ENCODE data around the gene PBX1.
"Not testable (repeated sequence)": the region's sequence is repeated elsewhere in the genome, so short reads cannot be mapped to it uniquely, and the experiment has no call there.

PBX1 gene

DNA sequence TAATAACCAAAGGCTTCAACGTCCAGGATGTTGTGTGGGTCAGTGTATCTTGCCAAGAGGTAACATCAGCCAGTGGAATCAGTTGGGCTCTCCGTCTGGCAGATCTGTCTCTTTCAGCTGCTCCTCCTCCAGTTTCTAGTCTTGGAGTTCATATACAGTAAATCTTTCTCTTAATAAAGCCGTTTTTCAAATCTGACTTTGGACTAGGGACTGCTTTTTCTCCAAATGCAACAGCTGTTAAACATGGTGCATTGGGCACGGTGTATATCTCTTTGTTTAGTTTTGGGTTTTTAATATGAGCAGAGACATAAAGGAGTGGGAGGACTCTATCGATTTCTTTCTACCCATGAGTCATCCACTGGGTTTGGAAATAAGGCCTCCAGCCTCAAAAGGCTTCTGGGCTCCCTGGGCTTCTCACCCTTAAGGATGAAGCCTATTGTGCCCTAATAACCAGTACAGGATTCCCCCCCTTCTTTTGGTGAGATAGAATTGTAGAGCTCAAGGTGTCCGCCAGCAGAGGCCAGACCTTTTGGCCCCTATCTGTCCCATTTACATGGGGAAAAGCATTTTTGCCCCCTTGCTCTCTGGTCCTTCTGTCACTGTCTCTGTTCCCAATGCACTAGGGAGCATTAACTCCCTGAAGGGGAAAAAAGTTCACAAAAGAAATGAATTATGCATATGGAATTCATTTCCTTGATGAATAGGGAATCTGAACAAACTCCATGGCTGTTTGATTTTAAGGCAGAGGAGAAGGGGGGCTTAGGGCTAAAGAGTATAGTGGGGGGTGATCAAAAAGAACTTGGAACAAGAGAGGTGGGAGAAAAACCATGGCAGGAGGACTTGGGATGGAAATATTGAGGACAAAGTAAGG, 86.0 kb downstream of the PBX1 start:
- DNase-seq = no peak

- no peak for DNase-seq
These were observed 86.9 kb downstream of the PBX1 start for GRCh38 chr1:164645921-164646320.

DNA sequence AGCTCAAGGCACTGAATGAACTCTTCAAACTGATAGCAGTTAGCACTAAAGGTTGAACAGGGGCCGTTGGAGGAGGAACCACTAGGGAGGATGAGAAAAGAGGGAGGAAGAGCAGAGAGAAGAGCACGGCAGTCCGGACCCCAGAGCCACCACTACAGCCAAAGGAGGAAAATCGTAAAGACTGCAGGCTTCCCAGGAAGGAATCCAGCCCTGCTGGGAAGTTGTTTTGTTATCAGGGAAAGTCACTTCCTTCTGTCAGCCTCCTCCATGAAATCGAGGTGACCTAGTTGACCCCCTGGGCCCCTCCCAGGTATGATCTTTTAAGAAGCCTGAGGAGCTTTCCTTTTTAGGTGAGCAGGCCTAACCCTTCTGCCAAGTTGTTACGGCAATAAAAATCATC, 88.2 kb downstream of the PBX1 start:
- no peak for DNase-seq

DNA sequence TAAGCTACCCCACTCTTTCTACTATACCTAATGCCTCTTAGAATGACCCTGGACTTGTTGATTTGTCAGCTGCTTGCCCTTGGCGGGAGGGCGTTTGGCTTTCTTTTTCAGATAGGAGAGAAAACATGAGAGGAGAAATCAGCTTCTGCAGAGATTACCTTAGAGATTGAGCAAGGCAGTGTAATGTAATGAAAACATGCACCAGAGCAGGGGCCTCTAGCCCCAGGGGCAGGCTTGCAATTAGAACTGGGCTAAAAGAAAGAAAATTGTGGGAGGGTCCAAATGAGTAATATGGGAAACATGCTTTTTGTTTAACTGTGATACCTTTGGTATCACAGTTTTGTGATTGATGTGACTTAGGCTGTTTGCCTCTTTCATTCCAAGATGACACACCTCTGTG, 89.7 kb downstream of the PBX1 start:
- no peak for DNase-seq

- no peak for DNase-seq
These were observed 90.2 kb downstream of the PBX1 start for GRCh38 chr1:164649146-164649545.

DNA sequence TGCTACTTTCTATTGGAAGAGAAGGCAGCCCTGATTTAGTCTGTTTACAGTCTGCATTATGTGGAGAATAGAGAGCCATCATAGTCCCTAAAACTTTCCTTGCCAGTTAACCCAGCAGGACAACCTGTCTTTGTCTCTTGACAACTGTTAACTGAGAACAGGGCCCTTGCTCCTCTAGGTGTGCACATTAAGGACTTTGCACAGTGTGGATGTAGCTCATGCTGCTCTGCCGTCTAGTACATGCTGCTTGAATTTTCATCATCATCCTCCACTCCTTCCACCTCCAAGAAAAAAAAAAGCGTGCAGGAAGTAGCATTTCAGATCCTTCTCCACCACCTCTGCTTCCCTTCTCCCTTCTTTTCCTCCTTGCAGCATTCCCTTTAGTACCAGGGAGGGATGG, 91.5 kb downstream of the PBX1 start:
- DNase-seq = no peak

- no peak for DNase-seq
These were observed 92.5 kb downstream of the PBX1 start for GRCh38 chr1:164651351-164651951.

- not testable (repeated sequence) for DNase-seq
These were observed 94.0 kb downstream of the PBX1 start for GRCh38 chr1:164652969-164653368.

- no peak for DNase-seq
These were observed 94.7 kb downstream of the PBX1 start for GRCh38 chr1:164653705-164654104.

DNA sequence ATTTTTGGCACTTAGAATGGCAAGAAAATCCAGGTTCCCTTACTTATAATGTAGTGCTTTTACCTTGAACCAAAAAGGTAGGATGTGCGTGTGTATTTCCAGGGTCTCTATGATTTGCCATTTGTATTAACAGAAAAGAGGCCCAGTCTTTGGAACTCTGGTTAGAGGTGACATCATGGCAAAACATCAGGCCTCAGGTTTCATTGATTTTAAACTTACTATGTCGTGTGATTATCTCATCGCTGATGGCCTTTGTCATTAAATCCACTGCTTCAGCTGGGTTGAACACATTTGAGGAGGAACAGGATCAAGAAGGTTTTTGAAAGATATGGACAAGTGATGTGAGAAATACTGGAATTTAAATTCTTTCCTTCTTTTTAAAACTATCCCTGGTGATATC, 95.2 kb downstream of the PBX1 start:
- no peak for DNase-seq

GRCh38 chr1:164658864-164659263, 99.9 kb downstream of the PBX1 start:
- no peak for DNase-seq

- DNase-seq = no peak
These were observed 100.8 kb downstream of the PBX1 start for GRCh38 chr1:164659621-164660411.

- peak; percentile 6 to 25 for DNase-seq
These were observed 101.4 kb downstream of the PBX1 start for GRCh38 chr1:164660412-164660772.

DNA sequence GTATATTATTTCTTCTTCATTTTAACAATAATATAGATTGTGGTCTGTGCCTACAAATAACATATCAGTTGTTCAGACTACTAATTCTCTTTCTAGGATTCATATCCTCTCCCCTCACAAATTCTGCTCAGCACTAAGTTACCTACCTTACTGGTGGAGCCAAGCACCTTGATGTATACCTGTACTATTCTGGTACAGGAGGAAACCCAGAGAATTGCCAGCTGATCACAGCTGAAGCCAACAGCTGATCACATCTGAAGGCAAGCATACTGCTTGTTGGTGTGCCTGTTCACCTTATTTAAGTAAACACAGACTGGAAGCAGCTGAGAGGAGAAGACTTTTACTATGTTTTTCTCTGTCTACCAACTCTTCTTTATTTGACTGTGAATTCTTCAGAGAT, 101.8 kb downstream of the PBX1 start:
- no peak for DNase-seq

GRCh38 chr1:164662462-164662861, 103.5 kb downstream of the PBX1 start:
- DNase-seq = no peak

- no peak for DNase-seq
These were observed 104.0 kb downstream of the PBX1 start for GRCh38 chr1:164662955-164663354.

DNA sequence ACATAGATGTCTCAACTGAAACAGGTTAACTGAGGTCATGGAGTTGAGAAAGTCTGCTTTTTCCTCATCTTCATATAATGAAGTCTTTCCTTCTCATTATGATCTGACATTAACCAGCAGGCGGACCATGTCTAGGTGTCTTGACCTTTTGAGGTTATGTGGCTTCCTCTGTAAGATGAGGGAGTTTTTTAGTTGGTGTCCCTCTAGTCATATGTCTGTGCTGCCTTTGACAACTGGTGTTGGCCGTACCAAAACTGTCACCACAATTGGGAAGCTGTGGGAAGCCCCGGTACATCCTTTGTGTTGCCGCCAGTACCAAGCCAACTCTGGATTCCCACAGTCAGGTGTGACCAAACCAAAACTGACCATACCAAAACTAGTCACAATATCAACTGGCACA, 105.1 kb downstream of the PBX1 start:
- DNase-seq = peak in 1 of 2 donors; percentile 47

DNA sequence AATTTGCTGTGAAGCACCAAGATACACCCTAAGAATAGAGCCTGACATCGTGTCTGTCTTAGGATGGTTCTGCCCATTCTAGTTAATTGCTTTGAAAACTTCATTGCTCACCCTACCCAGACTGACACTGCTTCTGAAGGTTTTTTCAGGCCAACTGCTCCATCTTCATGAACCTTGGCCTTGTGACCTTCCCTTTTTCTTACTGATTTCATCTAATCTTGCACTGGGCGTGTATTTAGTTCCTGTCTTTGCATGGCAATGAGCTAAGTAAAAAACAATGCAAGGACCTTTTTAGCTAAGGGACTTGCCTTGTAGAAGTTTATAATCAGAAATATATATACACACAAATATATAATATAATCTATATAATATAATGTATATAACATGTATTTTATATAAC, 108.0 kb downstream of the PBX1 start:
- DNase-seq = peak in 1 of 2 donors; percentile 37

DNA sequence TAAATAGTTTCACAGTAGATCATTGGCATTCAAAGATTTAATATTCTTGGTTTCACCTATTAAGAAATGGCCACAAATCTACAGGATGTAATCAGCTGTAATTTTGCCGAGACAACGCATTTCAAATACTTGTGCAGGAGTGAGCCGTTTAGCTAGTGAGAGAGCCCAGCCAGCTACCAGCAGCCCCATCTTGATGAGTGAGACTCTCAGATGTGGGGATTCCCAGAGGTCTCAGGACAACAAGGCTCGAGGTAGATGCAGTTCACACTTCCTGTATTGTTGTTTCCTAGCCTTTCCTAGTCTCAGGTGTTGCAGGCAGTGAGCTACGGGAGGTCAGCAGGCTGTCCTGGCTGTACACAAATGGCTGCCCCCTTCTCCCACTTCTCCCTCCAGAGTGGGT, 108.6 kb downstream of the PBX1 start:
- no peak for DNase-seq

- no peak for DNase-seq
These were observed 109.8 kb downstream of the PBX1 start for GRCh38 chr1:164668491-164669400.

DNA sequence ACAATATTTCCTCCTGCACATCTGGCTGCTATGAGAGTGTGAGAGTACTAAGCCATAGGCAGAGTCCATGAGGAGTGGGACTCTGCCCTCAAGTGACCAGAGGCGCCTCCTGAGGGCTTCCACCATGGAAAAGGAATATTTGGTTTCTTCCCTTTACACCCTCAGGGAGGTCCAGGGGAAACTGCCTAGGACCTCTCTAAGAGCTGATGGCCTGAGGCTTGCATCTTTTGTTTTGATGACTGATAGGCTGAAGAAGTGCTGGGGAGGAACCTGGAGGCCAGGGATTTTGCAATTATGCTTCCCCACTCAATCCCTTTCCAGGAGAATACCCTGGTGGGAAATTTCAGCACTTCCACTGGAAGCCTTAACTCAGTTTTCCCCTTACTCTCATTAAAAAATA, 111.0 kb downstream of the PBX1 start:
- DNase-seq = no peak

DNA sequence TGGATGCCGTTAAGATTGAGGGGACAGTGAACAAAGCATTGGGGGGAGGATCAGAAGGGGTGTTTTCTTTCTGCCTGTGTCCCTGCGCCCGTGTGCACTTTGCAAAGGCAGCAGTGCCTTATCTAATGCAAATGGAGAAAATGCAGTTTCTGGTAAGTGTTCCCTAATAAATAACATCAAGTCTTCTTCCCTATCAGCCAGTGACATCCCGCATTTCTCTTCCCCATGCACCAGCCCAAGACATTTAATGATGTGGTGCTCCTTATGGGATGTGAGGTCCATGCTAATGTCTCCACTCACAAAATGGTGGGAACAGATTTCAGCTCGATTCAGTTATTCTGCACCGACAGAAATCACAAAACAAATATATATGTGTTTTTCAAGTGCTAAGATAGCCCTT, 111.8 kb downstream of the PBX1 start:
- DNase-seq = no peak
